NCI-H2227 (cell line): ENCODE results near the gene SSH3.
A peak's percentile ranks its signal among the peaks of the same experiment; 100 is the strongest.

Source experiments
- DNase-seq: peaks from one replicate; lab custom pipeline; 2025; ENCODE audit not compliant: unreplicated experiment; lab: John Stamatoyannopoulos, UW

The SSH3 gene

GRCh38 chr11:67344264-67344663 lies 40.9 kb downstream of the SSH3 start:
- no peak for DNase-seq

GRCh38 chr11:67345247-67345919 lies 42.1 kb downstream of the SSH3 start:
- no peak for DNase-seq

GRCh38 chr11:67345920-67346819 lies 42.8 kb downstream of the SSH3 start:
- DNase-seq = peak; percentile 35

GRCh38 chr11:67347964-67348749 lies 44.8 kb downstream of the SSH3 start:
- DNase-seq = no peak

GRCh38 chr11:67349036-67349435 lies 45.7 kb downstream of the SSH3 start:
- DNase-seq = no peak

- DNase-seq = no peak
These were observed 46.1 kb downstream of the SSH3 start for GRCh38 chr11:67349457-67349856.

GRCh38 chr11:67349928-67350465 lies 46.7 kb downstream of the SSH3 start:
- DNase-seq = no peak

GRCh38 chr11:67351275-67352005 lies 48.1 kb downstream of the SSH3 start:
- DNase-seq = peak; percentile 78

GRCh38 chr11:67352546-67353316 lies 49.4 kb downstream of the SSH3 start:
- peak; percentile 58 for DNase-seq

- peak; percentile 94 for DNase-seq
These were observed 50.2 kb downstream of the SSH3 start, which contains the start of gene POLD4 for GRCh38 chr11:67353317-67354074. Gene POLD4, minus strand, starts transcription at chr11:67353546. Its CDS starts 147 bp downstream, at chr11:67353399.

GRCh38 chr11:67354075-67355022 lies 51.0 kb downstream of the SSH3 start:
- DNase-seq = no peak

GRCh38 chr11:67355023-67355793 lies 51.9 kb downstream of the SSH3 start:
- no peak for DNase-seq

GRCh38 chr11:67355794-67356386 lies 52.6 kb downstream of the SSH3 start:
- no peak for DNase-seq

GRCh38 chr11:67356387-67356863 lies 53.1 kb downstream of the SSH3 start:
- no peak for DNase-seq

GRCh38 chr11:67356864-67357561 lies 53.7 kb downstream of the SSH3 start:
- peak; percentile 83 for DNase-seq
